Stimulated activated CD8-positive, alpha-beta memory T cell treated with anti-CD3 and anti-CD28 coated beads, Interleukin-12 subunit alpha, Interleukin-12 subunit beta, amount 100 ng/mL, for 24 hours (primary cell): Measurements from ENCODE around the gene SLC2A6.

ENCODE experiments used
- DNase-seq: peaks from one replicate; pipeline ENCODE4 v3.0.0-alpha.2; 2020; ENCODE audit errors: extremely low read depth

Gene SLC2A6

DNA sequence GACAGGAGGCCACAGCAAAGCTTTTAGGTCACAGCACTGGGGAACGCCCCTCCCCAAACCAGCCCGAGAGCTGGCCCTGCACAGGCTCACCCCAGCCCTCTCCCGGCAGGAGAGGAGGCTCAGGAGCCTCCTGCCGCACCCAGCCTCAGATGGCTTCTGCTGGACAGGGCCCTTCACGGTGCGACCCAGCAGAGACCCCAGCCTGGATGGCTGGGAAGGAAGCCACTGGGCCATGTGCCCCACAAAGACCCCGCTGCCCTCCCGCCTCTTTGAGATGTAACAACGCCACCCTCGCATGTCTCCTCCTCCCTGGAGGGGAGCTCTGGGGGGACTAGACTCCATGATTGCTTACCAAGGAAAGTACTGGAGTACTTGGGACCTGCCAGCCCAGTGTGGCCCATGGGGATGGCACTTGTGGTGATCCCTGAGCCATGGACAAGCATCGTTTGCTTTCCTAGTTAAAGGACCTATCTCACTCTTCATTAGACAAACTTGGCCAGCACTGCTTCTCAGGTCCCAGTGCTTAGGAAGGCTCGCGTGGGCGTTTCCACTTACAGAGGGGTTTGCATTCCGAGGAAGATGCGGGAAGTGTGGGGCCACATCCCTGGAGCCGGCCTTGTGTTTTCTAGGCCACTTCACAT lies 36.8 kb upstream of the SLC2A6 start:
- no peak for DNase-seq

DNA sequence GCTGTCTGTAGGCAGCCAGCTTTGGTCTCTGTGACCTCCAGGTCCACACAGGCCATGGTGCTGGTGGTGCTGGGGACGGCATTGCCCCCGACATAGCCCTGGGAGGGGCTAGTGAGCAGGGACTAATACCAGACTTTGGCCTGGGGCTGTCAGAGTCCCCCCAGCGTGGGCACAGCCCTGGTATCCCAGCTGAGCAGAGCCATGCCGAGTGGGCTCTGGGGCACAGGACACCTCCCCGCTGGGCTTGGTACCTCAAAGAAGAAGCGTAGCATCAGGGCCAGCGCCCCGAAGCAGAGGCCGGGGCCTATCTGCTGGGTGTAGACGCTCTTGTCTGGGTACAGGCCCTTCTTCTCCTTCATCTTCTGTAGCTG lies 36.3 kb upstream of the SLC2A6 start:
- DNase-seq: no peak

- DNase-seq: no peak
These were observed 35.8 kb upstream of the SLC2A6 start for GRCh38 chr9:133514460-133515239.

DNA sequence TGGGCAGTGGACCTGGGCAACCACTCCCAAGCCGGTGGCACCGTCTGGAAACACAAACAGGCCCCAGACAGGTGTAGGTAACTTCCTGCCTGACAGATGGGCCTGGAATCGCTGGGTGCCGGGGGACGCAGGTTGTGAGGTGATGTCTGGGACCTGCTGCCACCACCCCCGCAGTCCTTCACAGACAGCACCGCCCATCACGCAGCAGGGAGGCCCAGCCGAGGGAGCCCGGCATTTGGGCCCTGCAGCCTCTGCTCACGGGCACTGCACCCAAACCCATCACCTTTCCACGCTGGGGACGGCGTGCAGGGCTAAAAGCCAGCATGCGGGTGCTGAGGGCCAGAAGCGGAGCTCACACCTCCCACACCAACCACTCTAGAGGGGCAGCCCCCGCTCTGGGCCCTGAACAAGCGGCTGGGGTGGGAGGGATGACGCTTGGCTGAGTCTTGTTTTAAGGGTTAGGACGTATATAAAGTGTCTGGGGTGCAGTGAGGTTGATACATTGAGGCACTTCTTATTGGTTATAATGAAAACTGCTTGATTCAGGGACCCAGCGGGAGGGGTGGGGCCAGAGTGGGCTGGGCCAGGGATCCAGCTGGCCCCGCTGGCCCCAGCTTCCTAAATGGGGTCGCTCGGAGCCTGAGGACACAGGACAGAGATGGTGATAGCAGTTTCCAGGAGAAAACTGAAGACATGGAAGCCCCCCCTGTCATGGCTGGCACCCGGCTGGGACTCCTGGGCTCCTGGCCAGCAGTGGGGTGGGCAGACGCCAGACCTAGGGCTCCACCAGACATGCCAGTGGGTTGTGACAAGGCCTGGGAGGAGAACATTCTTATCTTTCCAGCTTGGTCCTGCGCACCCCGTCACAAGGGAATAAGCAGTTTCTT lies 34.6 kb upstream of the SLC2A6 start:
- DNase-seq: no peak

GRCh38 chr9:133512253-133513213 lies 33.6 kb upstream of the SLC2A6 start:
- DNase-seq: no peak

GRCh38 chr9:133511607-133512006 lies 32.7 kb upstream of the SLC2A6 start:
- DNase-seq: no peak

DNA sequence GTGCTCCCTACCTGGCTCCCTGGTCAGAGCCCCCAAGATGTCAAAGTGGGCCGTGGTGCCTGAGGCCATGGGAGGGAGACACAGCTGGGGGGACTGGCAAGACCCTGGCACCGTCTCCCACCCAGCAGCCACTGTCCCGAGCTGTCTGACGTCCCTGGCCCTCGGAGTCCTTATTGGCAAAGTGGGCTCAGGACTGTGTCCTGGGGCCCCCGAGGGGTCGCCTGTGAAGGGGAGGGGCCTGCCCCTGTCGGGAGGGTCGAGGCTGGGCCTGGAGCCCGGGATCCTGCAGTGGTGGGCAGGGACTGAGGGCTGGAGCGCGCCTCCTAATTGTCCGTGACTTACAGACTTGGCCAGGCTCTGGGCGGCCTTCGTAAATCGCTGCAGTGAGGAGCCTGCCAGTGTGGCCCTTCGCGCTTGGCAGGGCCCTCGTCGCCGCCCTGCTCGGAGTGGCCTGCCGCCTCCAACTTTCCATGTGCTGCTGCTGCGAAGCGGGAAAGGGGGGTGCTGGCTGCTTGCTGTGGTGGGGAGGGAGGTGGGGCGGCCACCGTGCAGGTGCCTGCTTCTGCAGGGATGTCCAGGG lies 32.1 kb upstream of the SLC2A6 start:
- DNase-seq: no peak

DNA sequence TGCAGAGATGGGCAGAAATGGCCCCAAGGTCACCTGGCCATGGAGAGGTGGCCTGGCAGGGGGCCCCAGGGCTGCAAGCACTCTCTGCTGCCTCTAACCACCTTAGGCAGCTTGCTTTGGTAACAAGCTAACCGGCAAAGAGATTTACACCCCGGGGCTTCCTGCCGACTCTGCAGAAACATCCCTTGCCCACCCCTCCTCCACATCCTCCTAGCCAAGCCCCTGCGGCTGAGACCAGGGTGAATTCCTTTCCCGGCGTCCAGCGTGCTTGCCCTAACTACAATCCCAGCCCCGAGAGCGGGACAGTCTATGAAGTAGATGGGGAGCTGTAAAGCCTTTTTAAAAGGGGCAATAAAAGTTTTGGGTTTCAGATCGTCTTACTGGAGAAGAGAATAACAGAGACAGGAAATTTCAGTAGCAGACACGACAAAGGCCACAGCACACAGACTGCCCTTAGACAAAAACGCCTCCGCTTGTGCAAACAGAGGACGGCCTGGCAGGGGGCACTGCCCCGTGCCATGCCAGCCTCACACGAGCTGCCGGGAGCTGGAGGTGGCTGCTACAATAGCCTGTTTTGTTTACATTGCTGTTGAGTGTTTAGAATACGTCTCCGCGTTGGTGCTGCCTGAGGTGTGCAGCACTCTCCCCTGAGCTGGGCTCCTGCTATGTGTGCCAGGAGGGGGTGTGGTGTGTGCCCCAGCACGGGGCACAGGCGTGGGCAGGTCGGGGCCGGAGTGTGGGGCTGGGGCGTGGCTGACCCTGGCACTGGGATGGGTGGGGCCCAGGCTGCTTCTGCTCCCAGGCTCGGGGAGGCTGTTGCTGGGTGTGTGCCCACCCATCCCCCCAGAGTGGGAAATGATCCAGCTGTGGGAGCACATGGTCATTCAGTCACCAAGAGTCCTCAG lies 30.5 kb upstream of the SLC2A6 start:
- no peak for DNase-seq

GRCh38 chr9:133508046-133508445 lies 29.1 kb upstream of the SLC2A6 start:
- DNase-seq: no peak

- DNase-seq: no peak
These were observed 28.5 kb upstream of the SLC2A6 start for GRCh38 chr9:133507246-133507965.

- DNase-seq: no peak
These were observed 27.7 kb upstream of the SLC2A6 start for GRCh38 chr9:133506653-133507038.

DNA sequence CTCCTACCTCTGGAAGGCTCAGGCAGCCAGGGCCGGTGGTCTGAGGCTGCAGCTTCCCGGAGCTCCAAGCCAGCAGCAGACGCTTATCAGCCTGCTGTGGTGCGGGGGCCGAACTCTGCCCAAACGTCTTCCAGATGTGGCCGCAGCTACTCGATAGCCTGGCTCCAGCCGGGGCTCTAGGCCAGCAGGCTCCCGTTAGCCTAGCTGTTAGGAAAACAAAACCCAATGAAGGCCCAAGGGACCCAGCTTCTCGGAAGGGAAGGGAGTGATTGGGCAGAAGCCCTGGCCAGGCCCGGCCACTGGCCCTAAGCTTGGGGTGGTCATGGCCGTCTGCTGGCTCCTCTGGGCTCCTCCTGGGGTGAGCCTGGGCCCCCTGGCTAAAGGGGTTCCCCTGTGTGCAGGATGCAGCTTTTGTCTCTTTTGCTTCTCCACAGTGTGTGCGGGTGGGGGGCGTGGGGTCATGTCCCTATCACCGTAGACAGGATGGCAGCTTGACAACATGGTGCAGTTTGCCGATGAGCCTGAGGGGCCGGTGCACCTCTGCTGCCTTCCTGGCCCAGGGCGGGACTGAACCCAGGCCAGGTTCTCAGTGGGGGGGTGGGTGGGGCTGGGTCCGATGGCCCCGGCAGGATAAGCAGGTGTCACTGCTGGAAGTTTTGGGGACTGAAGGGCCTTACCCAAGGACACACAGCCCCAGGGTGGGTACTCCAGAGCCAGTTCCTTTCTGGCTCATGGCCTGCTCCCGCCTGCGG lies 27.2 kb upstream of the SLC2A6 start:
- DNase-seq: no peak

- DNase-seq: no peak
These were observed 26.4 kb upstream of the SLC2A6 start for GRCh38 chr9:133505186-133505830.

DNA sequence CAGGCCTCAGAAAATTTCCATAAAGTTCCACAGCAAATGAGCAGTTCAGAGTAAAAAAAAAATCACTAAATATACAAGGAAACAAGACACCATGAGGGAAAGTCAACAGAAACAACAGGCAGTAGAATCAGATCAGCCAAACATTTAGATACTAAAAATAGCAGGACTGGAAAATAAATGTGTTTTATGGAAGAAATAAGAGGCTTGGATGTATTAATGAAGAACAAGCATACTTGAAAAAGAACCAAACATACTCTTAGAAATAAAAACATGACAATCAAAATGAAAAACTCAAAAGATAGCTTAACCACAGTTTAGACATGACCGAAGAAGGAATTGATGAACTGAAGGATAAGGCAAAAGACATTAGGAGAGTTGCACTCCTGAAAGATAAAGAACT lies 23.2 kb upstream of the SLC2A6 start:
- no peak for DNase-seq

GRCh38 chr9:133499892-133500270 lies 21.0 kb upstream of the SLC2A6 start:
- DNase-seq: no peak

DNA sequence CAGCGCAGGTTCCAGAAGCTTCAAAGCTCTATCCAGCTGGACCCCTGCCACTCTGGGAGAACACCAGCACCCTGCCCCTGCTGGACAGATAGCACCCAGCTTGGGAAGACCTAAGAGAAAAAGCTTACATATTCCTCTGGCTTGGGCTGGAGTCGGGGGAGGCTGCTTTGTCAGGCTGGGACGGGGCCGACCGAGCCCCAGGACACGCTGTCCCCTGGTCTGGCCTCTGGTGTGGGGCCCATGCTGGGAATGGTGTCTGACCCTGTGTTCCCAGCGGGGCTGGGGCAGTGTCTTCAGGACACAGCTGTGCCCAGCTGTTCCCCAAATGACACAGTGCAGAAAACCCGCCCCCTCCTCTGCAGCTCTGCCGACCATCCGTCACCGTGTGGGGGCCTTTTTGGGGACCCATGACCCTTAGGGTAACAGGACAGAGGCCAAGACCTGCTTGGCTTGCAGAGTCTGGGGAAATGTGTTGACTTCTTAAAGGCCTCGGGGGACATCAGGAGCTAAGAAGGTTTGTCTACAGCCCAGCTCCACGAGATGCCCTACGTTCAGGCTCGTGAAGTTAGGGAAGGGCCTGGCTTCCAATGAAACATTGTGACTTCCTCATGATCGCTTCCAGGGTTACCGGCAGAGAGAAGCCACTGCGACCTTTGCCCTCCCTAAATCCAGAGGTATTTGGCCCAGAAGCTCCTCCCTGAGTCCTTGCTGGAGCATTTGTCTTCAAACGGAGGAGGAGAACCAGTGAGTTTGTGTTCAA lies 20.4 kb upstream of the SLC2A6 start:
- DNase-seq: no peak
